IMR-90 (cell line): ENCODE data around the gene TMEM63B. TPM values are rescaled to one million over a fixed set of nuclear protein-coding genes. Genes with fewer than 3 reads are reported as not detected.
"Not testable (repeated sequence)": the region's sequence is repeated elsewhere in the genome, so short reads cannot be mapped to it uniquely, and the experiment has no call there.

Experiments used
- ATAC-seq: fragments of 200-7000 bp; cut with Tn5 transposase; 2 replicates; pipeline ENCODE4 v1.9.1; 2020; ENCODE audit warnings: low read depth, mild to moderate bottlenecking, moderate library complexity
- BruUV-seq: library from RNA; stranded (reverse); fragments of 400-500 nt; replicated peaks from 2 replicates; lab custom pipeline; 2021; lab: Mats Ljungman, UMichigan
- CTCF ChIA-PET: fragments of 300-600 bp; formaldehyde crosslinking; extraction: SDS; loops from one replicate; lab custom pipeline; 2021; ENCODE audit warnings: antibody characterized with exemption; lab: Yijun Ruan, JAX
- POLR2A ChIA-PET: fragments of 300-600 bp; sonication (Branson Sonifier 250); formaldehyde crosslinking; loops from one replicate; lab custom pipeline; 2022; ENCODE audit warnings: antibody characterized with exemption; ENCODE audit not compliant: unreplicated experiment; lab: Charles Lee
- DNase-seq: peaks from one replicate; pipeline ENCODE4 v3.0.0; 2013
- H2AFZ ChIP-seq: replicated peaks from 2 replicates; pipeline ENCODE3; 2013; ENCODE audit warnings: low read length, mild to moderate bottlenecking; ENCODE audit not compliant: poor library complexity
- H2AK5ac ChIP-seq: 2 replicates; pipeline ENCODE4 v1.6.1; 2013; ENCODE audit warnings: low read depth, low read length, inconsistent platforms
- H2AK9ac ChIP-seq: replicated peaks from 2 replicates; pipeline ENCODE3; 2013; ENCODE audit warnings: mild to moderate bottlenecking, low read depth, low read length, moderate library complexity; ENCODE audit not compliant: poor library complexity
- H2BK120ac ChIP-seq: 2 replicates; pipeline ENCODE4 v1.6.1; 2013; ENCODE audit warnings: low read depth, low read length, inconsistent platforms
- H2BK15ac ChIP-seq: 3 replicates; pipeline ENCODE4 v1.6.1; 2013; ENCODE audit warnings: low read depth, low read length, inconsistent platforms
- H2BK20ac ChIP-seq: 2 replicates; pipeline ENCODE4 v1.6.1; 2013; ENCODE audit warnings: low read depth, mild to moderate bottlenecking, inconsistent platforms, low read length, moderate library complexity
- H2BK5ac ChIP-seq: 2 replicates; pipeline ENCODE4 v1.6.1; 2013; ENCODE audit warnings: mild to moderate bottlenecking, low read depth, low read length, inconsistent platforms; ENCODE audit not compliant: poor library complexity, severe bottlenecking
- H3K14ac ChIP-seq: replicated peaks from 2 replicates; pipeline ENCODE4 v1.6.1; 2013; ENCODE audit warnings: low read depth, low read length, inconsistent platforms
- H3K18ac ChIP-seq: 2 replicates; pipeline ENCODE4 v1.6.1; 2013; ENCODE audit warnings: low read depth, low read length, control low read depth
- H3K23ac ChIP-seq: 2 replicates; pipeline ENCODE4 v1.6.1; 2013; ENCODE audit warnings: low read depth, low read length, inconsistent platforms
- H3K27ac ChIP-seq: 2 replicates; pipeline ENCODE4 v1.5.1; 2013; ENCODE audit warnings: mild to moderate bottlenecking, control low read depth, low read length; ENCODE audit not compliant: insufficient read depth
- H3K27me3 ChIP-seq: 2 replicates; pipeline ENCODE4 v1.6.1; 2013; ENCODE audit warnings: low read length; ENCODE audit not compliant: control insufficient read depth, insufficient read depth
- H3K36me3 ChIP-seq: 2 replicates; pipeline ENCODE4 v1.6.1; 2013; ENCODE audit warnings: low read length, mixed read lengths; ENCODE audit not compliant: control insufficient read depth, insufficient read depth
- H3K4ac ChIP-seq: 2 replicates; pipeline ENCODE4 v1.6.1; 2013; ENCODE audit warnings: low read depth, low read length, inconsistent platforms
- H3K4me1 ChIP-seq: 2 replicates; pipeline ENCODE4 v1.6.1; 2013; ENCODE audit warnings: low read length, mixed read lengths; ENCODE audit not compliant: control insufficient read depth, insufficient read depth
- H3K4me2 ChIP-seq: 2 replicates; pipeline ENCODE4 v1.6.1; 2013; ENCODE audit warnings: low read depth, mild to moderate bottlenecking, control low read depth, low read length, moderate library complexity
- H3K4me3 ChIP-seq: 2 replicates; pipeline ENCODE4 v1.5.1; 2013; ENCODE audit warnings: low read depth, mild to moderate bottlenecking, control low read depth, low read length, moderate library complexity; ENCODE audit not compliant: insufficient read depth
- H3K56ac ChIP-seq: 2 replicates; pipeline ENCODE4 v1.6.1; 2013; ENCODE audit warnings: low read length, inconsistent platforms; ENCODE audit not compliant: insufficient read depth; ENCODE audit errors: extremely low read depth
- H3K79me1 ChIP-seq, 2 experiments: 2 replicates each; pipeline ENCODE4 v1.6.1; 2013; ENCODE audit warnings: low read length in 2 of 2, inconsistent platforms in 1 of 2, low read depth in 1 of 2
- H3K9ac ChIP-seq: 2 replicates; pipeline ENCODE4 v1.6.1; 2013; ENCODE audit warnings: low read depth, low read length, control low read depth
- H3K9me1 ChIP-seq: 2 replicates; pipeline ENCODE4 v1.6.1; 2013; ENCODE audit warnings: low read length, inconsistent platforms; ENCODE audit not compliant: insufficient read depth
- H3K9me3 ChIP-seq: 2 replicates; pipeline ENCODE4 v1.6.1; 2013; ENCODE audit warnings: low read length; ENCODE audit not compliant: control insufficient read depth, insufficient read depth
- H4K20me1 ChIP-seq: 2 replicates; pipeline ENCODE4 v1.6.1; 2013; ENCODE audit warnings: low read length, inconsistent platforms; ENCODE audit not compliant: insufficient read depth
- H4K5ac ChIP-seq: 2 replicates; pipeline ENCODE4 v1.6.1; 2013; ENCODE audit warnings: mild to moderate bottlenecking, low read depth, low read length, control low read depth
- H4K8ac ChIP-seq, 2 experiments: 2 replicates each; pipeline ENCODE4 v1.6.1; 2013; ENCODE audit warnings: low read depth in 2 of 2, low read length in 2 of 2, control low read depth in 1 of 2, inconsistent platforms in 1 of 2
- H4K91ac ChIP-seq: 2 replicates; pipeline ENCODE4 v1.6.1; 2013; ENCODE audit warnings: low read depth, low read length, inconsistent platforms; ENCODE audit not compliant: insufficient read depth
- ELK1 ChIP-seq: fragments of 150-350 bp; IDR thresholded peaks from 2 replicates; pipeline ENCODE4 v1.6.1; 2016; ENCODE audit warnings: low read depth, mild to moderate bottlenecking, low read length, moderate library complexity, borderline replicate concordance
- WGBS, 2 experiments: methylation state at CpG; one replicate each; pipeline versions ENCODE4 v1.1.5 to v1.1.7; 2013; ENCODE audit warnings: missing lambda C conversion rate in 2 of 2; ENCODE audit not compliant: insufficient read length in 1 of 2; ENCODE audit errors: extremely low coverage in 2 of 2; 5-methylcytosine and 5-hydroxymethylcytosine counted together
- dilution Hi-C: fragments of 300-500 bp; cut with HindIII; formaldehyde crosslinking; loops from one replicate; pipeline ENCODE4 v1.14.3; 2018; ENCODE audit warnings: low sequenced_read_pairs; ENCODE audit not compliant: unreplicated experiment
- in situ Hi-C: fragments of 300-500 bp; cut with MboI; formaldehyde crosslinking; loops from 3 replicates; pipeline ENCODE4 v1.14.3; 2019; ENCODE audit warnings: low sequenced_read_pairs, inconsistent platforms, mixed read lengths
- intact Hi-C: fragments of 100-400 bp; cut with micrococcal nuclease; formaldehyde crosslinking; loops from 2 replicates; pipeline ENCODE4 v1.10.0; 2022
- polyA plus RNA-seq, 3 experiments: library from polyadenylated mRNA; depleted of rRNA; stranded (reverse); fragments of >200 nt; gene quantifications; 2 replicates each; pipeline ENCODE4 v1.2.3, GENCODE V29; 2012; ENCODE audit warnings: low replicate concordance in 1 of 3
- total RNA-seq: library from RNA; depleted of rRNA; stranded (reverse); fragments of >200 nt; gene quantifications from 2 replicates; pipeline ENCODE4 v1.2.3, GENCODE V29; 2012

Gene TMEM63B
- total and polyA plus RNA-seq, 2 of the 4 experiments (the other 2 are of a cell fraction): 12.2 to 42.6 TPM

GRCh38 chr6:44094403-44095242 lies 32.7 kb upstream of the TMEM63B start (continued):
- no peak for TF ChIP-seq ELK1

DNA sequence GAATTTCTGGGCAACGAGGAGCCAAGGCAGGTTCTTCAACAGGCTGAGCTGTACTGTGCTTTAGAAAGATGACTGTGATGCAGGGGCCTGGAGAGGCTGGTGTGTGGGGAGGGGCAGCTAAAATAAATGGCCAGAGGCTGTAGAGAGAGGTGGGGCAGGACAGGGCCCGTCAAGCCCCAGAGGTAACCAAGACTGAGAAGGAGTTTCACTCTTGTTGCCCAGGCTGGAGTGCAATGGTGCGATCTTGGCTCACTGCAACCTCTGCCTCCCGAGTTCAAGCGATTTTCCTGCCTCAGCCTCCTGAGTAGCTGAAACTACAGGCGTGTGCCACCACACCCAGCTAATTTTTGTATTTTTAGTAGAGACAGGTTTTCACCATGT lies 32.1 kb upstream of the TMEM63B start:
- H3K27ac ChIP-seq, H2BK120ac ChIP-seq, H2BK20ac ChIP-seq, H2BK15ac ChIP-seq, H3K9me1 ChIP-seq, H3K18ac ChIP-seq, POLR2A ChIA-PET, DNase-seq, H3K9ac ChIP-seq, H2AK9ac ChIP-seq, H3K4ac ChIP-seq, in situ Hi-C loops, H3K4me2 ChIP-seq, H4K8ac ChIP-seq, H3K23ac ChIP-seq, H2AFZ ChIP-seq, H3K4me1 ChIP-seq, H3K27me3 ChIP-seq, intact Hi-C loops, H3K9me3 ChIP-seq, H4K5ac ChIP-seq, H4K91ac ChIP-seq, H3K79me1 ChIP-seq, H3K56ac ChIP-seq, BruUV-seq, H3K4me3 ChIP-seq, H2AK5ac ChIP-seq, ATAC-seq, dilution Hi-C loops, H3K36me3 ChIP-seq, H2BK5ac ChIP-seq, H3K14ac ChIP-seq: not testable (repeated sequence)
- CTCF ChIA-PET: interaction anchor here (0.9 to 1.1 kb wide), 2 partner anchors 22 to 77 kb away, joined by 3 to 5 read pairs; no protein-coding TSS in a partner anchor
- 88% methylated on average over 3 of the region's 6 CpGs; no CpG with 5 or more reads in 1 of the 2 experiments for WGBS, 2 experiments
- peaks cover 10% of the 10 kb centered on the region for H4K20me1 ChIP-seq
